GM18868 (cell line): ENCODE results near the gene NAV1.

Experiments used
- ATAC-seq: cut with Tn5 transposase; IDR thresholded peaks from one replicate; pipeline ENCODE4 v1.9.1; 2021; ENCODE audit warnings: mild to moderate bottlenecking, moderate library complexity; ENCODE audit not compliant: unreplicated experiment

NAV1 gene

DNA sequence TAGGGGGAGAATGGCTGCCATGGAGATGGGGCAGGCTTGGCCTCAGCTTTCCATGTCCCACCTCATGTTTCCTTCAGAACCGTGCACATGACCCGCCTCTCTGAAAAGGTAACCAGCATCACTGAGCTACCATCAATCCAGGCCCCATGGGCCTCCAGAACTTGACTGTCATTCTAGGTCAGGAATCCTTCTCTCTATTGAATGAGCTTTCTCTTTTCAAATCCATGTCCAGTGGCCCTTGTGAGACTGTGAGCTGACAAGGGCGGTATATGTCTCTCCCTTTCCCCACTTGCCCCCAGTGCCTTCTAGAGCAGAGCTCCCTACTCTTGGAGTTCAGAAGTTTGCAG lies 36.4 kb upstream of the NAV1 start:
- ATAC-seq = no peak

DNA sequence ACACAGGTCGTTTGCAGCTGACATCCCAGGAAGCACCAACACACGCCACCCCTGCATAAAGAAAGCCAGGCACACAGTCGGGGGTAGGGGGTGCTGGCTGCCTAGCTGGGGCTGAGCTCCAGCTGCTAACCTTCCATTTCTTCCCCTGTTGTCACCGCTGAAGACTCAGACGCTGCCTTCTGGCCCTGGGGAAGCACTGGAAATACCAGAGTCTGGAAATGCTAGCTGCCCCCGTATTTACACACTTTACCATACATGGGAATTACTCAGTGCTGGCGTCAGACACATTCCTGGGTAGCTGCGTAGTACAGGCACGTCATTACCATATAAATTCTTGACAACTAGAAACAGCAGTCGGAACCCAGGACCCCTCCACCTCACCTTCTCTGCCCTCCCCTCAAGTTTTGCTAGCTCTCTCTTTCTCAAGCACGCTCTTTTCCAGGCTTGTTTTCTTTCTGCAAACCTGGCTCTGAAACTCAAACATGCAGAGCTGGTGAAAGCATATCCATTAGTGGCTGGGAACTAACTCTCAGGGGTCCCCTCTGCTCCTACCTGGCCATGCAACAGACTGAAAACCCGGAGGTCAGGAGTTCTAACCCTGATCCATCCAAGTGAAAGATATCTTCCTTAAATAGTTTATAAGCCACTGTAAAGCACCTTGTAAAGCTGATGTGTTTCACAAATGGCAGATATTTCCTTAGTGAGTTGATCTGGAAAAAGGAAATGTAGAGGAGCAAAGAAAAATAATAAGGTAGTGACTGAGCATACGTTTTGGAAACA lies 35.3 kb upstream of the NAV1 start:
- no peak for ATAC-seq

DNA sequence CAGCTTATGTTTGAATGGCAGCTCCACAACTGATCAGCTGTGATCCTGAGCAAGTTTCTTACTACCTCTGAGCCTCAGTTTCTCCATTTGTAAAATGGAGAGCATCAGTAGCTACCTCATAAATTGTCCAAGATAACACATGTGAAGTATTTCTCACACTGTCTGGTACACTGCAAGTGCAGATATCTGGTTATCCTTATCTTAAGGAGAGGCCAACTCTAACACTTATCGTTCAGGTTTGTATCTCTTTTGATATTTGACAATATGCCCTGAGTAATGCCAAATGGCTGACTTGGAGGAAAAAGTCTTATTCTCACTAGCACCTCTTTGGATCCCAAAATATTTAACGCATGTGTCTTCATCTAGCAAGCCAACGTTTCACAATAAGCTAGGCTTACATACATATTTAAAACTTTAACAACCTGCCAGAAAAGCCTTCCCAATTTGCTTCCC lies 34.7 kb upstream of the NAV1 start:
- no peak for ATAC-seq

DNA sequence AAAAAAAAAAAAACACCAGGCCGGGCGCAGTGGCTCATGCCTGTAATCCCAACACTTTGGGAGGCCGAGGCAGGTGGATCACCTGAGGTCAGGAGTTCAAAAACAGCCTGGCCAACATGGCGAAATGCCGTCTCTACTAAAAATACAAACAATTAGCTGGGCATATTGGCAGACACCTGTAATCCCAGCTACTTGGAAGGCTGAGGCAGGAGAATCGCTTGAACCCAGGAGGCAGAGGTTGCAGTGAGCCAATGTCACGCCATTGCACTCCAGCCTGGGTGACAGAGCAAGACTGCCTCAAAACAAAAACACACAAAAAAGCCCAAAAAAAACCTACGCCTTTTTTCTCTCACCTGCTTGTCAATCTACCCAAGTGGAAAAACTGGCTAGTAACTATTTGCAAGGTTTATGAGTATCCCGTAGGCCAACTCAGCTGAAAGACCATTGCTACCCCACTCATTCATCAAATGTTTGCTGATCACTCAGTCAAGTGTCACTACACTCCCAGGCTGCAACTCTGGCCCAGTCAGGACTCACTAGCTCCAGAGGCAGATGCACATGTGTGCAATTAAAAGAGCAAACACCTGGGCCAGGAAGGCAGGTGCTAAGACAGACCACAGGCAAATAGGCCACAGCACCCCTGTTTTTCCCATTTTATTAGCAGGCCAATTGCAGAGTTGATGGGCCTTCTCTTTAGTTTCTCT lies 34.0 kb upstream of the NAV1 start:
- ATAC-seq = no peak

DNA sequence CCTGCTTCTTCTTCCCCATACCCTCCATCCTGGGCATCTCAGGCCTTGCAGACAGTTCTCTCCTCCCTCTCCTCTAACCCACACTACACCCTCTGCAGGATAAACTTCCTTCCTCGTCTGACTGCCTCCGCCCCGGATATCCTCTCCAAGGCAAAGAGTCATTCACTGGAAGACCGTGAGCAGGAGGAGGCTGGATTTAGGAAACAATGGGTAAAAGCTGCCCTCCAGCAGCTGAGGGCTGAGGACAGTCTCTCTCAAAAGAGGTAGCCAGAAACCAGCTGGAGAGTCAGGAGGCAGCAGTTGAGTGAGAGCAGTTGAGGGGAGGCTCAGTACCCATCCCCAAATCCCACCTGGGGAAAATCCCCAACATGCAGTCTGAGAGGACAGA lies 33.4 kb upstream of the NAV1 start:
- ATAC-seq = no peak

DNA sequence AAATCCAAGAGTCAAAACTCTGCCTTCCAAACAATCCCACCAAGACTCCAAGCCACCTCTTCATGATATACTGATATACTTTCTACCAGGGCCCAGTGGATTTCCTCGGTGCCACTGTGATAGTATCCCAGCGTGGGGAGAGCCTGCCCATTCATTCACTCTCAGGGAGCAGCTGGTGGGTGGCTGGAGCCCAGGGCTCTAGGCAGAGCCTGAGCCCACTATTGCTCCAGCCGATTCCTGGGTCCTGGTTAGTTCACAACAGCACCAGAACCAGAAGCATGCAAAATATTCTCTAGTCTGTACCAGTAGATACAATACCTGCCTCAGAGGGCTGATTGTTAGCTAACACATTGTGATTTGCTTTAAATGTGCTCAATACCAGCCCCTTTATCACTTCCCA lies 32.8 kb upstream of the NAV1 start:
- no peak for ATAC-seq

DNA sequence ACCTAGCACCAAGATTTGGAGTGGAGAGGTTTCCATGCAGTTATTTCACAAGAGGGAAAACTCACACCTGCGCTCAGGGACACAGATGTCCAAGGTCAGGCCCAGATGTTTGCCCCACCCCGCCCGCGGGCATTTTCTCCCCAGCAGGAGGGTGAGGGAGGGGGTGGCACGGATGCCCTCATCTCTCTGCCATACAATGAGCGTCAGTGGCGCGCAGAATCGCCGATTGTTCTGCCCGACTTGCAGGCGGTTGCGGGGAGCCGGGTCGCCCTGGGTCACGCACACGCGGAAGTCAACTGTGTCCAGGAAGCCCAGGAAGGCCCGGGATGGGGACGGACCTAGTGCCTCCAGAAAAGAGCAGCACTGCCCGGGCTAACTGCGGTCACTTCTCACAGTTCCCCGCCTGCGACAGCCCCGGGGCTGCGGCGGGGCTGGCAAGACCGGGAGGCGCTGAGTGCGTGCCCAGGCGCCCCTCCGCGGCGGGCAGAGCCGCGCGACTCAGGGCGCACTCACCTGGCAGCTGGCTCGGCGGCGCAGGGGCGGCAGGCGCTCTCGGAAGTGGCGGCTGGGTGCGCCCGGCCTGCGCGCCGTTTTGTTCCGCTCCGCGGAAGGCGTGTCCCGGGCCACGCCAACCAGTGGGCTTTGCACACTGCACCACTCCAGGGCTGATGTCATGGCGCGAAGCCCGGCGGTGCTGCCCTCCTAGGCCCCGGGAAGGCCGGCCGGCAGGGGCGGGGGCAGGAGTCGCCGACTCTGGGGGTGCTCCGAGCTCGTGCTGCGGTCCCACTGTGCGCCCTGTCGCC lies 32.2 kb upstream of the NAV1 start, which contains the start of gene CSRP1:
CSRP1 (minus strand) TSS at position 567 of the 803 bp plus-strand sequence. CDS start 10,820 bp downstream, outside the sequence.
- peak; percentile 92 for ATAC-seq

DNA sequence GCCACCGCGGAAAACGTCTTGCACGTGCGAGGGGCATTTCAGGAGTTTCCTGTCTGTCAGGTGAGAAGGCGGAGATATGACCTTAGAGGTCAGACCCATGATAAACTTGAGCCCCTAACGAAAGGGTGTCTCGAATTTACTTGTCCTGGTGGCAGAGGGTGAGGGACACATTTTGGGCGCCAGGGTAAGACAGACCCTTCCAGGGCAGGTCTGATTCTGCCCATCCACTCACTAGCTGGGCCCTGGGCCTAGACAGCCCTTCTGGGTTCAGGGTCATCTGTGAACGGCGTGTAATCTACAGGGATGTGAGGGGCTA lies 31.6 kb upstream of the NAV1 start:
- peak; percentile 9 for ATAC-seq

DNA sequence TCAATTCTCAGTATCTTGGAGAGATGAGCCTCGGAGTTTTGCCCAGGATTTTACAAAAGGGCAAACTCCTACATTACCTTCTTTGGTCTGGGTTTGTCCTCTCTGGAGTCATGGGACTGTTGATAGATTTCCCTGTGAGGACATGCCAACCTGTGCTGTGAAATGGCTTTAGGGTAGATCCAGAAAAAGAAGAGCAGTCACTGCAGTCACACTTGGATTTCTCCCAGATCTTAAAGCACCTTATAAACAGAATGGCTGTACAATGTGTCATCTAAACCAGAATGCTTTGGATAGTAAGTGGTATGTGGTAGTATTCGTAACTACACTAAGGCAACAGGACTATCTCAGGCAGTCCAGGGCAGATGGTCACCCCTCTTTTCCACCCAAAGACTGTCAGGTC lies 30.1 kb upstream of the NAV1 start:
- no peak for ATAC-seq

DNA sequence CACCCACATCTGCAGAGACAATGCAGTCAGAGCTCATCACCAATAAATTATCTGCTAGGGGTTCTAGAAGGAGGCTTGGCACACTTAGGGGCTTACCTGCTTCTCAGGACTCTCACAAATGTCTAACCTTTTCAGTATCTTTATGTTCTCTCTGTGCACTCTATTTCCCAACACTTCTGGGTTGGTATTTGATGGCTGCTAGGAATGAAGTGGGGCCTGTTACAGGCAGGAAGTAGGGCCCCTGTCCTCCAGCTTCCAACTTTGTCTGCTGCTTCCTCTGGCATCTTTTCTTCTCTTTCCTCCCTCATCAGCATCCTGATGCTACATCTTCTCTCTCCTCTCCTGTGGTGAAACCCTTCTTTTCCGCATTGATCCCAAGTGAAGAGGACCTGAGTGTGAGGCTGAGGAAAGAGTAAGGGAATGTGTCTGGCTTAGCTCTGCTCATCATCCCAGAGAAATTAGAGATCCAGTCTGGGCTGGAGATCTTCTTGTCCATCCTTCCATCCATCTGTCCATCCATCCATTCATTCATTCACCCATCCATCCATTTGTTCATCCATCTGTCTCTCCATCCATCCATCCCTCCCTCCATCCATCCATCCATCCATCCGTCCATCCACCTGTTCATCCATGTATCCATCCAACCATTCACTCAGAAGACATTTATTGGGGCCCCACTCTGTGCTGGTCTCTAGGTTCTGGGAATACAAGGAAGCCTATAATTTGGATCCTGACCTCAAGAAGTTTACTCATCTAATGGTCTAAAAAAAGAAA lies 29.1 kb upstream of the NAV1 start:
- ATAC-seq = no peak

DNA sequence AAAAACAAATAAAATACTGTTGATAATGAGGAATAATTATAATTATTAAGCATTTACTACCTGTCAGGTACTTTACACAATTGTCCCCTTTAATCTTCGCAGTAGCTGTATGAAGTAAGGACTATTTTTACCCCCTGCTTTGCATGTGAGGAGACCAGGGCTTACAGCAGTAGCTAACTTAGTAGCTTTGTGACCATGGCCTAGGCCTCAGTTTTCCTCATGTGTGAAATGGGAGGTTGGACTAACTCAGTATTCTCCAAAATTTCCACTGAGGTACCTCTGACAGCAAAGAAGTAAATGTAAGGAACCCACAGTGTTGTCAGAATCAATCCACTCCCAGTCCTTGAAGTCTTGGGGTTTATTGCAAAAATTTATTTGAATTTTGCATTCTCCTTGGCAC lies 28.2 kb upstream of the NAV1 start:
- ATAC-seq = no peak

DNA sequence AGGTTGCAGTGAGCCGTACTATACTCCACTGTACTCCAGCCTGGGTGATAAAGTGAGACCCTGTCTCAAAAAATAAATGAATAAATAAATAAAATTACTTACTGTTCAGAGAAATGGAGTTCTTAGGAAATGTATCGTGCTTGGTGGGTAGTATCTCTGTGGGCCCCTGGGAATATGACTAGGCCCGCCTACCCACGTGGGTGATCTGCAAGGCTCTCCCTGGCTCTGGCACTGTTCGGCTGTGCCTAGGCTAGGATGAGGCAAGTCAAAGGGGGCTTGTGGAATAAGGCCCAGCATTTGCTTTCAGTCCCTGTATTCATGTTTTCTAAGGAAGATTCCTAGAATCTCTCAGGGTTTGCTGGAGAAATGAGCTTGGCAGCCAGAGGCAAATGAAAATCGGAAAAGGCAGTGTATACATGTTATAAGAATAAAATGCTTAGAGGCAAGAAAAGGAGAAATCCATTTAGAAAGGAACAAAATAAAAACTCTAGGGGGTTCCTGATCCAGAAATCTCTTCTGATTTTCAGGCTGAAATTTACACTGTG lies 27.5 kb upstream of the NAV1 start:
- ATAC-seq = no peak

DNA sequence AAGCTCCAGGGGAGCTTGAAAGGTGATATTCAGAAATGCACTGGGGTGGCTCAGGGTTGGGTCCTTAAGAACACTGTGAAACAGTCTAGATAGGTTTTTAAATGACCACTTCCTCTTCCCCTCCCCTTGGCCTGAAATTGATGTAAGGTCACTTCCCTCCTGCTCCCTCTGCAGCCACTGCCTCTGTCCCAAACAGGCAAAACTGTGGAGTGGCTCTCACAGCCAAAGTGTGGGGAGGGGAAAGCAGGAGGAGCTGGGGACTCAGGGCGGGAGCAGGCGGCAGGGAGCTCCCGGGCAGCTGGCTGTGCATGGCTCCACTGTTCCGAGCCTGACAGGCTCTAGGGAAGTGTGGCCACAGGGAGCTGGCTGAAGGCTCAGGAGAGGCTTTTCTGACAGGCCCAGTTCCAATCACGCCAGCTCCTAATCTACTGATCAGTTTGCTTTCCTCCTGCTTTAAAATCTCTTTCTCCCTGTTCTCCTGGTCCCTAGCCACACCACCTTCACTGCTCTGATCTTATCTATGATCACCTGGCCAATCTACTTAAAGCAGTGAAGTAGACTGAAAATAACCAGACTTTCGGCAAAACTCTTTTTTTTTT lies 26.9 kb upstream of the NAV1 start:
- ATAC-seq = no peak

DNA sequence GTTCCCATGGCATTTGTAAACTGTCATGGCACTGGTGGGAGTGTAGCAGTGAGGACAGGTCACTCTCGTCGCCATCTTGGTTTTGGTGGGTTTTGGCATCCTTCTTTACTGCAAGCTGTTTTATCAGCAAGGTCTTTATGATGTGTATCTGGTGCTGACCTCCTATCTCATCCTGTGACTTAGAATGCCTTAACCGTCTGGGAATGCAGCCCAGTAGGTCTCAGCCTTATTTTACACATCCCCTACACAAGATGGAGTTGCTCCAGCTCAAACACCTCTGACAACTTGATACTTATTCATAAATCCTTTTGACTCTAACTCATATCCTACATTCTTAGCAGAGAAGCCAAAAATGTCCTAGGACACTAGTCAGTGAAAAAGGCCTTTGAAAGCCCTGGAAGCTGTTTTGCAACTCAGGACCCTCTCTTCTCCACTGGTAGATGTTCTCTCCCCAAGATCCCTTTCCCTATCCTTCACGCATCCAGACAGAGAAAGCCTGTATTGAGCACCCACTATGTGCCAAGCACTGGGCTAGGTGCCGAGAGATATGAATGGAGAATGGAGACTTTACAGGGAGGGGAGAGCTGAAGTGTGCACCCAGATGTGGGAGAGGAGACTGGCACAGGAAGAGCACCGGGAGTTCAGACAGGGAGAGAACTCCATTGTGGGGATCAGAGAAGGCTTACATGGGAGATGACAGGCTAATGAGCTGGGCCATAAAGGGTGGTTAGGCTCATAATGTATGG lies 25.3 kb upstream of the NAV1 start:
- ATAC-seq = no peak

DNA sequence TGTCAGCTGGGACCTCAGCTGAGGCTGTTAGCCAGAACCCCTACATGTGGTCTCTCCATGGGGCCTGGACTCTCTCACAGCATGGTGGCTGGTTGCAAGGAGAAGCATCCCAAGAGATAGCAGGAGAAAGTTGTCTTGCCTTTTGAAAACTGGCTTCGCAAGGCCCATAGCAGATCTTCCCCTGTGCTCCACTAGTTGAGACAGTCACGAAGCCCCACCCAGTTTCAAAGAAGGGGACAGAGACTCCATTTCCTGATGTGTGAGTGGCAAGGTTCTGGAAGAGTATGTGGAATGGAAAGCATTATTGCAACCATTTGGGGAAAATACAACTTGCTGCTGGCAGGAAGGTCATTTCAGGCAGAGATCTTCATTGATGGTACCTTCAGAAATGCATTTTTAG lies 24.5 kb upstream of the NAV1 start:
- ATAC-seq = no peak

DNA sequence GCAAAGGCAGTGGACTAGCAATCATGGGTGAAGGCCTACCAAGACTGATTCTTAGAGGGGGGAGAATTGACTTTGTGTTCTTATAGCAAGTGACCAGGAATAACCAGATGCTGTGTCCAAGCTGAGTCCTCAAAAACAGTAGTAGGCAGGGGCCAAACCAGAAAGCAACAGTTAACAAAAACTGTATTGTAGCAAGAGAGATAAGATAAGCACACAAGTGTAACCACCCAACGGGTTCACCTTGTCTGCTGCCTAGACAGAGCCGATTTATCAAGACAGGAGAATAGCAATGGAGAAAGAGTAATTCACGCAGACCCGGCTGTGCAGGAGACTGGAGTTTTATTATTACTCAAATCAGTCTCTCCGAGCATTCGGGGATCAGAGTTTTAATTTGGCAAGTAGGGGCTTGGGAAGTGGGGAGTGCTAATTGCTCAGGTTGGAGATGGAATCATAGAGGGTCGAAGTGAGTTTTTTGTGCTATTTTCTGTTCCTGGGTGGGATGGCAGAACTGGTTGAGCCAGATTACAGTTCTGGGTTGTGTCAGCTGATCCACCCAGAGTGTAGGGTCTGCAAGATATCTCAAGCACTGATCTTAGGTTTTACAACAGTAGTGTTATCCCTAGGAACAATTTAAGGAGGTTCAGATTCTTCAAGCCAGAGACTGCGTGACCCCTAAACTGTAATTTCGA lies 23.7 kb upstream of the NAV1 start:
- no peak for ATAC-seq

DNA sequence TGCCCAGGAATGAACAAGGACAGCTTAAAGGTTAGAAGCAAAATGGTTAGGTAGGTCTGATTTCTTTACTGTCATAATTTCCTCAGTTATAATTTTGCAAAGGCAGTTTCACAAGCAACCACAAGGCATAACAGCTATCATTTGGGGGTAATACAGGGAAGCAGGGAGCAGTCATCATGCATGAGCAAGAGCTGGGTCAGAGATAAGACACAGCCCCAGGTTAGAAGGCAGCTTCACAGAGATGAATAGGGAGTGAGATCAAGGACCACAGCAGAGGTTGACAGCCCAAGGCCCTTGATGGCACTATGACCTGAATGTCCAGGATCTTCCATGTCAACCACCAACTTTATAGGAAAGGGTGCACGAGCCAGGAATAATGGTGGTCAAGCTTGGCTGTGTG lies 23.0 kb upstream of the NAV1 start:
- ATAC-seq = no peak

DNA sequence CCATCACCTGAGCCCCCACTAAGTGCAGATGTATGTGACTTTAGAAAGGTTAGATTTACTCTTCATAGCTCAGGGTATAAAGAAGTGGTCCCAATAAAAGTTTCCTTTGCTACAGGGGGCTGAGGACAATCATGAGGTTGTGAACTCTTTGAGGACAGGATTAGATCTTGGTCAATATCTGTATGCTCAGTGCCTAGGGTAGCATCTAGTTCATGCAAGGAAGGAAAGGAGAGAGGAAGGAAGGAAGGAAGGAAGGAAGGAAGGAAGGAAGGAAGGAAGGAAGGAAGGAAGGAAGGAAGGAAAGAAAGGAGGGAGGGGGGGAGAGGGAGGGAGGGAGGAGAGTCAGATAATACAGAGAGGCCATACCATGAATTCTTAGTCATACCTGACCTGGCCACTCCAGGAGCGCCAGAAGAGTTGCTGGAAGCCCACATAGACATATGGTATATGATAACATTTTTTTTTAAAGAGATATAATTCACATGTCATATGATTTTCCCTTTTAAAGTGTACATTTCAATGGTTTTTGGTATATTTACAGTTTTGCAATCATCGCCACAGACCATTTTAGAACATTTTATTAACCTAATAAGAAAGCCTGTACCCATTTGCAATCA lies 22.3 kb upstream of the NAV1 start:
- ATAC-seq = no peak

DNA sequence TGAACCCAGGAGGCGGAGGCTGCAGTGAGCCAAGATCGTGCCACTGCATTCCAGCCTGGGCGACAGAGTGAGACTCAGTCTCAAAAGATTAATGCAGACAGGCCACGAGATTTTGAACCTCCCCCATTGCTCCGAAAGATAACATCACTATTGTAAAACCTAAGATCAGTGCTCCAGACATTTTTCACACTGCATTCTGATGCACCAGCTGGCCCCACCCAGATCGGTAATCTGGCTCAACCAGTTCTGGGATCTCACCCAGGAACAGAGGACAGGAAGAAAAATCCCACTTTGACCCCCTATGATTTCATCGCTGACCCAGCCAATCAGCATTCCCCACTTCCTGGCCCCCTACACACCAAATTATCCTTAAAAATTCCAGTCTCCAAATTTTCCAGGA lies 21.3 kb upstream of the NAV1 start:
- no peak for ATAC-seq
